ENCODE measurements around the gene KDM7A. TPM values are rescaled to one million over a fixed set of nuclear protein-coding genes. Genes with fewer than 3 reads are reported as not detected.

Gene KDM7A
- total RNA-seq, 1 experiment from 2014 or later = 6.6 TPM

- Histone ChIP-seq H3K56ac (ENCODE audit: insufficient read length, low read depth, low read length) (no peak overlapping the region), H3K9me3 (ENCODE audit: control insufficient read depth, low read depth, low read length) (no peaks in the 10 kb centered on the region), H2BK12ac (ENCODE audit: insufficient read length, low read depth, low read length) (no peak overlapping the region), H2BK15ac (ENCODE audit: low read depth, low read length) (no peak overlapping the region), H3K23me2 (ENCODE audit: insufficient read length, low read depth, low read length, poor library complexity, severe bottlenecking) (no peaks in the 10 kb centered on the region), H3K23ac (ENCODE audit: insufficient read length, low read depth, low read length) (no peak overlapping the region), H3K18ac (ENCODE audit: insufficient read length, low read depth, low read length) (no peak overlapping the region), H2AFZ (ENCODE audit: low read length) (no peak overlapping the region), H2AK5ac (ENCODE audit: insufficient read length, low read length) (no peak overlapping the region), H4K91ac (ENCODE audit: insufficient read length, low read depth, low read length) (no peak overlapping the region), H3K79me1 (ENCODE audit: insufficient read depth, low read depth, low read length, poor library complexity, severe bottlenecking) (no peaks in the 10 kb centered on the region), H2BK20ac (ENCODE audit: low read depth, low read length, poor library complexity, severe bottlenecking) (no peak overlapping the region), H3K4me1 (ENCODE audit: insufficient read depth, low read length) (no peaks in the 10 kb centered on the region), H3T11ph (ENCODE audit: low read length) (no peak overlapping the region), H3K27me3 (ENCODE audit: insufficient read depth, low read length) (no peaks in the 10 kb centered on the region), H3K4ac (ENCODE audit: low read depth, low read length) (no peak overlapping the region), H3K27ac (ENCODE audit: insufficient read length, low read depth, low read length) (no peak overlapping the region), H3K9ac (ENCODE audit: extremely low read depth, insufficient read length, low read length) (no peak overlapping the region), H2BK5ac (ENCODE audit: insufficient read length, low read length) (no peak overlapping the region), H2BK120ac (ENCODE audit: low read depth, low read length, poor library complexity, severe bottlenecking) (no peak overlapping the region), H3K79me2 (ENCODE audit: insufficient read depth, low read length) (no peaks in the 10 kb centered on the region), H3K14ac (ENCODE audit: insufficient read depth, low read length) (no peak overlapping the region), H4K20me1 (ENCODE audit: control insufficient read depth, insufficient read depth, insufficient read length) (no peaks in the 10 kb centered on the region), H4K8ac (replicated peaks; ENCODE audit: insufficient read length, low read depth, low read length) (no peak overlapping the region), H4K5ac (ENCODE audit: insufficient read length, low read depth, low read length) (no peak overlapping the region), H3K4me2 (ENCODE audit: insufficient read depth, insufficient read length, low read length) (no peak overlapping the region)
- TF ChIP-seq CTCF (conservative IDR thresholded peaks at IDR 0.05) = no peak
- Mint-ChIP-seq H3K36me3 (ENCODE audit: insufficient read depth in 1 of 3, low read depth in 3 of 3) (peaks cover 0 to 8% (median 0%) of the 10 kb centered on the region in 3 experiments; a peak in 2 of 7 replicates), H3K4me3 (no peak overlapping the region), H3K27me3 (ENCODE audit: low read depth) (peaks cover 1% of the 10 kb centered on the region; the same call in 1 of the 2 replicates), H3K4me1 (peaks cover 10 to 15% of the 10 kb centered on the region in 2 experiments), H3K9me3 (peaks cover 14 to 20% of the 10 kb centered on the region in 2 experiments; a peak in 4 of 5 replicates), H3K27ac (no peak overlapping the region)
- DNase-seq = no peak
- WGBS (ENCODE audit: extremely low coverage, insufficient read length, low lambda C conversion rate) = no CpG with 5 or more reads among the region's 4 CpGs
Observed at GRCh38 chr7:140217750-140218501, 41.1 kb upstream of the KDM7A start.

Data from H9 (cell line).